SH-SY5Y (cell line): ENCODE results near the gene GALNT9.

Experiments
- GATA2 ChIP-seq: IDR thresholded peaks from 2 replicates; pipeline ENCODE4 v1.6.1; 2011; ENCODE audit warnings: mild to moderate bottlenecking, low read depth, low read length
- GATA3 ChIP-seq: IDR thresholded peaks from 2 replicates; pipeline ENCODE4 v1.6.1; 2011; ENCODE audit warnings: low read depth, mild to moderate bottlenecking, low read length, moderate library complexity

DNA sequence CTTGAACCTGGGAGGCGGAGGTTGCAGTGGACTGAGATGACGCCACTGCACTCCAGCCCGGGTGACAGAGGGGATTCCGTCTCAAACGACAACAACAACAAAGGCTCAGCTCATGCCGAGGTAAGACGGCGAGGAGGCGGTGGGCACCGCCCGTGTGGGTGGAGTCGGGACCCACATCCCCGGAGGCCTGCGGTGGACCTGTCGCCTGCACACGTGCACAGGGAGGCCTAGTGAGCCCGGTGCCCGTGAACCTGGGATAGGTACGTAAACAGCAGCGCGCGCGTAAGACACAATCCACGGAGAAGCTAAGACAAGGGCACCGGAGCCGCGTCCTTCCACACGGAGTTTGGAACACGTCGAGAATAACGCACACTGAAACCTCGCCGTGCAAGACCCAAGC, 78.7 kb downstream of the GALNT9 start:
- TF ChIP-seq GATA3 (no peak), GATA2 (no peak)
